A549 (cell line): ENCODE data around the gene ANKRD63.

Experiments used
- CHD4 ChIP-seq: fragments of 200-600 bp; sonication (generic); IDR thresholded peaks from 2 replicates; pipeline ENCODE4 v1.6.1; 2016; ENCODE audit warnings: antibody characterized with exemption, mild to moderate bottlenecking, borderline replicate concordance
- TF ChIP-seq, protein P1 (sequence below): fragments of 250-450 bp; sonication (Bioruptor Pico); IDR thresholded peaks from 2 replicates; pipeline ENCODE4 v1.5.0; 2020; ENCODE audit warnings: low read depth, mild to moderate bottlenecking, moderate library complexity
- TF ChIP-seq, protein P2 (sequence below): fragments of >200 bp; sonication (Bioruptor Twin); formaldehyde crosslinking; IDR thresholded peaks from 3 replicates; pipeline ENCODE4 v1.5.1; 2016

DNA sequence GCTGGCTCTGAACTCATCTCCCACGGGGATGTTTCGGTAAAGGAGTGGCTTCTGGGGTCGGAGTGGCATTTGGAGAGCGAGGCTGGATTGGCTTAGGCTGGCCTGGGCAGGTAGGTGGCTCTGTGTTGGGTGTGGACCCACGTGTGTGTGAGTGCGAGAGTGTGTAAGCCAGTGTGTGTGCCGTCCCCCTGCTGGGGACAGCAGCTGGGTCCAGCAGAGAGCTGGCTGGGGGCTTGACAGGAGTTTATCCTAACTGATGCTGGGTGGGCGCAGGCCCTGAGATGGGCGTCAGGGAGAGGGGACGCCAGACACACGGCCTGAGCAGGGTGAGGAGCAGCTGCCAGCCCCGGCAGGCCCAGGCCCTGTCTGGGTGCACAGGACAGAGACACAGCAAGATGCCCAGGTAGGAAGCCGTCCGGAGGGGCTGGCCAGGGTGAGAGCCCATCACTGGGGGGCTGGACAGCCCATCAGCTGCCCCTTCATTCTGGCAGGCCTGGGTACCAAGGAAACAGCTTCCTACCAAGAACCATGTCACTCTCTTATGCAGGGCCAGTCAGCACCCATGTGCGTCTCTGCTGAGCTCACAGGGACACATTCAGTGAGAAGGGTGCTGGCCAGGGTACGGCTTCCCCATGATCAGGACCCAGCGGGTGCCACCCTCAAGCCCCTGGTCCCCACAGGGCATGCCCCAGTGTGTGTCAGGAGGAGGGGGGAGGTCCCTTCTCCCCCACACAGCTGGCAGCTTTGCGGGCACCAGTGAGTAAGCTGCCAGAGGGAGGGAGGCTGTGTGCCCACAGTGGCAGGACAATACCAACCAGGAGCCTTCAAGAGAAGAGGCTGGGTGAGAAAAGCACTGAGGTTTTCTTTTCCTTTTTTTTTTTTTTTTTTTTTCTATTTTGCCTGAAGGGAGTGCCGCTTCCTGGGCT lies 42.9 kb downstream of the ANKRD63 start:
- no peak for TF ChIP-seq CHD4
- TF ChIP-seq, protein P1, sequence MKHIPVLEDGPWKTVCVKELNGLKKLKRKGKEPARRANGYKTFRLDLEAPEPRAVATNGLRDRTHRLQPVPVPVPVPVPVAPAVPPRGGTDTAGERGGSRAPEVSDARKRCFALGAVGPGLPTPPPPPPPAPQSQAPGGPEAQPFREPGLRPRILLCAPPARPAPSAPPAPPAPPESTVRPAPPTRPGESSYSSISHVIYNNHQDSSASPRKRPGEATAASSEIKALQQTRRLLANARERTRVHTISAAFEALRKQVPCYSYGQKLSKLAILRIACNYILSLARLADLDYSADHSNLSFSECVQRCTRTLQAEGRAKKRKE (CRISPR knock-in tag) = no peak
- TF ChIP-seq, protein P2, sequence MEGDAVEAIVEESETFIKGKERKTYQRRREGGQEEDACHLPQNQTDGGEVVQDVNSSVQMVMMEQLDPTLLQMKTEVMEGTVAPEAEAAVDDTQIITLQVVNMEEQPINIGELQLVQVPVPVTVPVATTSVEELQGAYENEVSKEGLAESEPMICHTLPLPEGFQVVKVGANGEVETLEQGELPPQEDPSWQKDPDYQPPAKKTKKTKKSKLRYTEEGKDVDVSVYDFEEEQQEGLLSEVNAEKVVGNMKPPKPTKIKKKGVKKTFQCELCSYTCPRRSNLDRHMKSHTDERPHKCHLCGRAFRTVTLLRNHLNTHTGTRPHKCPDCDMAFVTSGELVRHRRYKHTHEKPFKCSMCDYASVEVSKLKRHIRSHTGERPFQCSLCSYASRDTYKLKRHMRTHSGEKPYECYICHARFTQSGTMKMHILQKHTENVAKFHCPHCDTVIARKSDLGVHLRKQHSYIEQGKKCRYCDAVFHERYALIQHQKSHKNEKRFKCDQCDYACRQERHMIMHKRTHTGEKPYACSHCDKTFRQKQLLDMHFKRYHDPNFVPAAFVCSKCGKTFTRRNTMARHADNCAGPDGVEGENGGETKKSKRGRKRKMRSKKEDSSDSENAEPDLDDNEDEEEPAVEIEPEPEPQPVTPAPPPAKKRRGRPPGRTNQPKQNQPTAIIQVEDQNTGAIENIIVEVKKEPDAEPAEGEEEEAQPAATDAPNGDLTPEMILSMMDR = no peak
